DOHH2 (cell line): ENCODE results near the gene POFUT2.

Experiments used
- H3F3A ChIP-seq: fragments of 200-600 bp; sonication (generic), shearing (Covaris generic); 2 replicates; pipeline ENCODE4 v1.6.0; 2016; ENCODE audit warnings: antibody characterized with exemption, mild to moderate bottlenecking; ENCODE audit not compliant: control insufficient read depth, insufficient read depth
- H3K27ac ChIP-seq: fragments of 200-600 bp; sonication (generic); 2 replicates; pipeline ENCODE4 v1.5.1; 2014; ENCODE audit warnings: low read depth, mild to moderate bottlenecking, low read length, moderate library complexity
- H3K27me3 ChIP-seq: fragments of 200-600 bp; sonication (generic); 2 replicates; pipeline ENCODE4 v1.6.1; 2014; ENCODE audit warnings: mild to moderate bottlenecking, low read length, mixed read lengths; ENCODE audit not compliant: control insufficient read depth
- H3K36me3 ChIP-seq: fragments of 200-600 bp; sonication (generic); 2 replicates; pipeline ENCODE4 v1.6.1; 2014; ENCODE audit warnings: mild to moderate bottlenecking, low read length, moderate library complexity, mixed read lengths; ENCODE audit not compliant: control insufficient read depth
- H3K4me1 ChIP-seq: fragments of 200-600 bp; sonication (generic); 2 replicates; pipeline ENCODE4 v1.6.1; 2014; ENCODE audit warnings: mild to moderate bottlenecking, low read length, mixed read lengths; ENCODE audit not compliant: control insufficient read depth
- H3K4me2 ChIP-seq: fragments of 200-600 bp; sonication (generic); 2 replicates; pipeline ENCODE4 v1.6.0; 2014; ENCODE audit warnings: mild to moderate bottlenecking, low read length, moderate library complexity
- H3K4me3 ChIP-seq: fragments of 200-600 bp; sonication (generic); 2 replicates; pipeline ENCODE4 v1.5.1; 2014; ENCODE audit warnings: mild to moderate bottlenecking, low read length, mixed read lengths
- H3K79me2 ChIP-seq: fragments of 200-600 bp; sonication (generic); 2 replicates; pipeline ENCODE4 v1.6.1; 2014; ENCODE audit warnings: mild to moderate bottlenecking, low read length, mixed read lengths; ENCODE audit not compliant: control insufficient read depth
- H3K9me2 ChIP-seq: fragments of 200-600 bp; sonication (generic); replicated peaks from 2 replicates; pipeline ENCODE4 v1.6.1; 2014; ENCODE audit warnings: mild to moderate bottlenecking, low read length, mixed read lengths; ENCODE audit not compliant: control insufficient read depth
- H3K9me3 ChIP-seq: fragments of 200-600 bp; sonication (generic); 2 replicates; pipeline ENCODE4 v1.6.1; 2014; ENCODE audit warnings: antibody characterized with exemption, low read length, mixed read lengths; ENCODE audit not compliant: control insufficient read depth, insufficient read depth
- H4K20me1 ChIP-seq: fragments of 200-600 bp; sonication (generic); 2 replicates; pipeline ENCODE4 v1.6.0; 2014; ENCODE audit warnings: low read depth, mild to moderate bottlenecking, antibody characterized with exemption, low read length, moderate library complexity; ENCODE audit not compliant: control insufficient read depth, insufficient read depth
- EZH2phosphoT487 ChIP-seq: fragments of 200-600 bp; sonication (generic); IDR thresholded peaks from 2 replicates; pipeline ENCODE4 v1.6.1; 2017; ENCODE audit warnings: borderline replicate concordance, mild to moderate bottlenecking, antibody characterized with exemption, low read length, moderate library complexity, mixed read lengths
- TF ChIP-seq, protein P1 (sequence below): fragments of 200-600 bp; sonication (generic); IDR thresholded peaks from one replicate; pipeline ENCODE4 v1.5.1; 2014; ENCODE audit warnings: antibody characterized with exemption, mild to moderate bottlenecking, low read depth, low read length; ENCODE audit not compliant: poor library complexity, severe bottlenecking

POFUT2 gene

DNA sequence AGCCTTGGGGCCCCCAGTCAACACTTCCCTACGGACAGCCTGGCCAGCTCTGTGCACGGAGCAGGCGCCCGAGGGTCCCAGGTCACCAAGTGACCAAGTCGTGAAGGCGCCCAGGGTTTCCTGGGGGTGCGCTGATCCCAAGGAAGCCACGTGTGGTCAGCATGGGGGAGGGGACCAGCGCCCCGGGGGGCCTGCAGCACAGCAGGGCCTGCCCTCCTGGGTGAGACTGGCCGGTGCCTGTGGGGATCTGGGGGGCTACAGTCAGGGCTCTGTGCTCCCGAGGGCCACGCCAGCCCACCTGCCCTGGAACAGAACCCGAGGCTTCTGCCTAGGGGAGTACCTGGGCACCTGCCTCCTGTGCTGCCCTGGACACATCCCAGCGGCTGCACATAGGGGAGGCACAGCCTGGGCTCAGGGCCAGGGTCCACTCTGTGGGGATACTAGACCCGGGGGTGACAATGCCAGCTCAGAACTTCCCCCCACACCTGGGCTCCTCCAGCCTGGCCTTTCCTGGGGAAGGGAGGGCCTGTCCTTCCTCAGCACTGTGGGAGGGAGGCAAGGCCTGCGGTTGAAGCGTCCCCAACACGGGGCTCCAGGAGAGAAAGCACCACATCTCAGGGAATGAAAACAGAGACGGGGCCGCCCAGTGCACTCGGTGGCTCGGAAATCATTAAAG lies 6.2 kb upstream of the POFUT2 start:
- H3K27me3 ChIP-seq: no peaks in the 10 kb centered on the region
- no peaks in the 10 kb centered on the region for H3K36me3 ChIP-seq
- no peak overlapping the region for H3K4me3 ChIP-seq
- no peaks in the 10 kb centered on the region for H3K79me2 ChIP-seq
- 0 out of 2 replicates have a peak, but pooled peaks cover 3% of the 10 kb centered on the region for H3F3A ChIP-seq
- no peak overlapping the region for H3K4me2 ChIP-seq
- no peaks in the 10 kb centered on the region for H4K20me1 ChIP-seq
- TF ChIP-seq EZH2phosphoT487: no peak
- TF ChIP-seq, protein P1, sequence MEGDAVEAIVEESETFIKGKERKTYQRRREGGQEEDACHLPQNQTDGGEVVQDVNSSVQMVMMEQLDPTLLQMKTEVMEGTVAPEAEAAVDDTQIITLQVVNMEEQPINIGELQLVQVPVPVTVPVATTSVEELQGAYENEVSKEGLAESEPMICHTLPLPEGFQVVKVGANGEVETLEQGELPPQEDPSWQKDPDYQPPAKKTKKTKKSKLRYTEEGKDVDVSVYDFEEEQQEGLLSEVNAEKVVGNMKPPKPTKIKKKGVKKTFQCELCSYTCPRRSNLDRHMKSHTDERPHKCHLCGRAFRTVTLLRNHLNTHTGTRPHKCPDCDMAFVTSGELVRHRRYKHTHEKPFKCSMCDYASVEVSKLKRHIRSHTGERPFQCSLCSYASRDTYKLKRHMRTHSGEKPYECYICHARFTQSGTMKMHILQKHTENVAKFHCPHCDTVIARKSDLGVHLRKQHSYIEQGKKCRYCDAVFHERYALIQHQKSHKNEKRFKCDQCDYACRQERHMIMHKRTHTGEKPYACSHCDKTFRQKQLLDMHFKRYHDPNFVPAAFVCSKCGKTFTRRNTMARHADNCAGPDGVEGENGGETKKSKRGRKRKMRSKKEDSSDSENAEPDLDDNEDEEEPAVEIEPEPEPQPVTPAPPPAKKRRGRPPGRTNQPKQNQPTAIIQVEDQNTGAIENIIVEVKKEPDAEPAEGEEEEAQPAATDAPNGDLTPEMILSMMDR: no peak
- no peaks in the 10 kb centered on the region for H3K9me2 ChIP-seq
- no peak overlapping the region for H3K27ac ChIP-seq
- no peaks in the 10 kb centered on the region for H3K9me3 ChIP-seq
- H3K4me1 ChIP-seq: peaks cover 7% of the 10 kb centered on the region

DNA sequence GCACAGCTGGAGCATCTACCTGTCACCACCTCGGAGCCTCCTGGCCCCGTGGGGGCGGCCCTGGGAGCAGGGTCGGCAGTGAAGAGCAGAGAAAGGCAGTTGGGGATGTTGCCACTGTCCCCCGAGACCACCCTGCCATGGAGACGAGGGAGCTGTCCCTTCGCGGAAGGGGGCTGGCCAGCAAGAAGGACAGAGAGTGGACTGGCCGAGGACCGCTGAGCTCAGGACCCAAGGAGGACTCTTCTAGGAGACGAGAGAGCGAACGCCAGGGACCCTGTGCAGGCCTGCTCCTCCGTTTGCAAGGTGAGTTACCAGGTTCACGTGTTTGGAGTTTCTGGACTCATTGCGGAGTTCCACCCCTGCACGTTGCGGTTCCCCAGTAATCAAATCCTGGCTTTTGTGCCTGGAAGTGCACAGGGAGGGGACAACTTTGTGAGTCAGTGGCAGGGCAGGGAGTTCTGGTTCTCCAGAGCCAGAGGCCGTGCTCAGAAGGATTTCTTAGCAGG lies 5.6 kb upstream of the POFUT2 start:
- H3K36me3 ChIP-seq: no peaks in the 10 kb centered on the region
- H3K27ac ChIP-seq: no peak overlapping the region
- H3K27me3 ChIP-seq: no peaks in the 10 kb centered on the region
- H3F3A ChIP-seq: 0 out of 2 replicates have a peak, but pooled peaks cover 3% of the 10 kb centered on the region
- no peaks in the 10 kb centered on the region for H4K20me1 ChIP-seq
- no peaks in the 10 kb centered on the region for H3K79me2 ChIP-seq
- H3K9me3 ChIP-seq: no peaks in the 10 kb centered on the region
- no peaks in the 10 kb centered on the region for H3K9me2 ChIP-seq
- H3K4me3 ChIP-seq: no peak overlapping the region
- H3K4me2 ChIP-seq: no peak overlapping the region
- peaks cover 12% of the 10 kb centered on the region for H3K4me1 ChIP-seq
- TF ChIP-seq EZH2phosphoT487: no peak
- TF ChIP-seq, protein P1: no peak

DNA sequence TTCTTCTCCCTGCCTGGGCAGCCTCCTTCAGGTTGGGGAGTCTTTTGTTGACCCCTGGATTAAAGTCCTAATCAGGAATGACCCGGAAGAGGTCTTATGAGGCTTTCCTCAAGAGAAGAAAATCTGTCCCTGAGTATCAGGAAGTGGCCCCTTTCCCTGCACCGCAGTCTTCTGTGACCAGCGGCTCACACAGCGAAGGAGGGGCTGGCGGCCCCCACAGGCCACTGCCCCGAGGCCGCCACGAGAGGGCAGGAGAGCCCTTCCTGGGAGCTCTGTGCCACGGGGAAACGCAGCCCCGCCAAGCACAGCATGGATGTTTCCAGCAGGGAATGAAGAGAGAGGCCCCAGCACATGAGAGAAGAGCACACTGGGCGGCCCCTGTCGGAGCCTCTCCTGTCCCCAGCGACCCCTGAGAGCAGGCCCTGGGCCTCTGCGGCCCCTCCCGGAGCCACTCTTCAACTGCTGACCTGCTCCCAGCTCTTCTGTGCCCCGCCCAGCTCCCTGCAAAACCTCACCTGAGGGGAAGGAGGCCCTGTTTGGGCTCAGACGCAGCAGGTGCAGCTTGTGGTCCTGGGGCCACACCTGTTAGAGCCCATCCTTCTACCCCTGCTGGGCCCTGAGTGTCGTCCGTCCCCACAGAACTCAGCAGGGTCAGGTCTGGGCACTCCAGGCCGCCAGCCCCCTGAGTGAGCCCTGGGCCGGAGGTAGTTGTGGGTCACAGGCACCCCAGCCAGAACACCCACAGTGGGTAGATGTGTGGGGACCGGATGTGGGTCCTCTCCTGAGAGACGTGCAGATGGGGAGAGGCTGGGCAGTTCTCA lies 4.9 kb upstream of the POFUT2 start:
- Histone ChIP-seq H3K4me2 (peak overlapping the region; percentile 21; the same call in 1 of the 2 replicates), H3K36me3 (no peaks in the 10 kb centered on the region), H3K9me3 (no peaks in the 10 kb centered on the region), H3K4me3 (no peak overlapping the region), H3K27me3 (no peaks in the 10 kb centered on the region), H4K20me1 (no peaks in the 10 kb centered on the region), H3K27ac (no peak overlapping the region), H3K4me1 (peaks cover 12% of the 10 kb centered on the region), H3K9me2 (no peaks in the 10 kb centered on the region), H3F3A (0 out of 2 replicates have a peak, but pooled peaks cover 3% of the 10 kb centered on the region), H3K79me2 (no peaks in the 10 kb centered on the region)
- TF ChIP-seq EZH2phosphoT487: no peak
- TF ChIP-seq, protein P1: peak; percentile 69
